Measurements from ENCODE around the gene KRT9. TPM values are rescaled to one million over a fixed set of nuclear protein-coding genes. Genes with fewer than 3 reads are reported as not detected.
A peak's percentile ranks its signal among the peaks of the same experiment; 100 is the strongest.
"Not testable (repeated sequence)": the region's sequence is repeated elsewhere in the genome, so short reads cannot be mapped to it uniquely, and the experiment has no call there.

Gene KRT9
- total RNA-seq, 8 experiments from 2014 or later, result 0.11 to 1.5 (median 0.46) TPM; not detected in 1

- Histone ChIP-seq H3K4me1 (replicated peaks in 1 of 2) (no peaks in the 10 kb centered on the region), H3K27ac (no peak overlapping the region), H3K4me3 (no peak overlapping the region)
- in situ Hi-C loops (cut with MboI; ENCODE audit: low pct_unique_long_range_greater_than_20kb in 2 of 9, low sequenced_read_pairs in 9 of 9, unreplicated experiment in 9 of 9), result no loop called here
- no peak for ATAC-seq (replicated peaks in 6 of 8)
- WGBS, 10 experiments, result 37 to 100% (median 79%) methylated on average over 1 to 2 of the region's 5 CpGs; no CpG with 5 or more reads in 5 of the 10 experiments
Measured at GRCh38 chr17:41614098-41614497, 42.2 kb upstream of the KRT9 start.

- Histone ChIP-seq H3K4me3 (no peak overlapping the region), H3K4me1 (replicated peaks in 1 of 2) (no peaks in the 10 kb centered on the region), H3K27ac (no peak overlapping the region)
- ATAC-seq (replicated peaks in 6 of 8), result no peak
- WGBS, 10 experiments, result no CpG with 5 or more reads among the region's 11 CpGs
- in situ Hi-C loops (cut with MboI; ENCODE audit: low pct_unique_long_range_greater_than_20kb in 2 of 9, low sequenced_read_pairs in 9 of 9, unreplicated experiment in 9 of 9), result no loop called here
Measured at GRCh38 chr17:41613277-41614082, 41.6 kb upstream of the KRT9 start.

DNA sequence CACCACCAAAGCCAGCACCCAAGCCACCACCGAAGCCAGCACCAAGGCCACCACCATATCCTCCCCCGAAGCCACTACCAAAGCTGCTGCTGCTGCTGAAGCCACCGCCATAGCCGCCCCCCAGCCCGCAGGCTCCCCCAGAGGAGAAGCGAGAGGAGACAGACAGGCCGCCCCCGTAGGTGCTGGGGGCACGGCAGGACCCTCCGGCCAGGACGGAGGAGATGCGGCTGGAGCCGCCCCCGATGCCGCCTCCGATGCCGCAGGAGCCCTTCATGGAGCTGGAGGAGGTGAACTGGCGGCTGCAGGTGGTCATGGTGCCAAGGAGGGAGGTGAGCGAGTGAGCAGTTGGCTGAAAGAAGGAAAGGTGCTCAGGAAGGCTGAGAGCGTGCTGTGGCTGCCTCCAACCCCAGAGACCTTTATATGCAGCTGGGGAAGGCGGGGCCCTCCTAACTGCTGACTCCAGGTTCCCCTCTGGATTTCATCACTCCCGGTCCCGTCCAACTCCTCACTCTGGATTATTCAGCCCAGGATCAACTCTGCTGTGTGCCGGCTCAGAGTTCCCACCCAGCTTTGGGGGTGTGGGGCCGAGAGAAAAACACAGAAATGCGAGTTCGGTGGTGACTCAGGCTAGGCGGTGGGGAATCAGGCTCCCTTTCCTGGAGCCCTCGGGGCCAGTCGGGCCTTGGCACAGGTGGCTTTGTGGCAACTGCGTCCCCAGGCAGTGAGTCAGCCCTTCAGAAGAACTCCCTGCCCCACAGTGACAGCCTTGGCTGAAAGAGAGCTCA is 40.7 kb upstream of the KRT9 start, which contains the start of gene KRT16:
KRT16 (minus strand) TSS at position 392 of the 785 bp plus-strand sequence; CDS start at position 313, 79 bp downstream.
- H3K27ac ChIP-seq; H3K4me3 ChIP-seq; H3K4me1 ChIP-seq (replicated peaks in 1 of 2); in situ Hi-C loops (cut with MboI; ENCODE audit: low pct_unique_long_range_greater_than_20kb in 2 of 9, low sequenced_read_pairs in 9 of 9, unreplicated experiment in 9 of 9): not testable (repeated sequence)
- peak in 6 of 8 experiments; percentile 7 to 97 (median 52) for ATAC-seq (replicated peaks in 6 of 8)
- WGBS, 10 experiments, result 21 to 60% (median 25%) methylated on average over 1 to 8 of the region's 31 CpGs; no CpG with 5 or more reads in 7 of the 10 experiments

- no peak overlapping the region for H3K27ac ChIP-seq
- WGBS, 10 experiments, result 70 to 100% (median 85%) methylated on average over 1 to 7 of the region's 25 CpGs; no CpG with 5 or more reads in 5 of the 10 experiments
Measured at GRCh38 chr17:41610965-41611640, 39.2 kb upstream of the KRT9 start.

DNA sequence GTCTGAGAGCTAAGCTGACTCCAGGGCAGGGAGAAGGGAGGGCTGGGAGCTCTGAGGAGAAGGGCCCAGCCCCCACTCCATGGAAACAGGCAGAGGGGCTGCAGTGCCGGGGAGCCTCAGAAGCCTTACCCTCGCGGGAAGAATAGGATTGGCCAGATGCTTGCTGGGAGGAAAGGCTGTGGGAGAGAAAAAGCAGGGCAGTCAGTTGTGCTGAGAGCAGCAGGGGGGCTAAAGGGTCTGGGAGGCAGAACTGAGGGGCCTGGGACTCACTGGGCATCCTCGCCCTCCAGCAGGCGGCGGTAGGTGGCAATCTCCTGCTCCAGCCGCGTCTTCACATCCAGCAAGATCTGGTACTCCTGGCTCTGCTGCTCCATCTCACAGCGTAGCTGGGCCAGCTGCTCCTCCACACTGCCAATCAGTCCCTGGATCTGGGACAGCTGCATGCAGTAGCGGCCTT is 38.2 kb upstream of the KRT9 start:
- in situ Hi-C loops (cut with MboI; ENCODE audit: low pct_unique_long_range_greater_than_20kb in 2 of 9, low sequenced_read_pairs in 9 of 9, unreplicated experiment in 9 of 9); H3K4me3 ChIP-seq; H3K27ac ChIP-seq; H3K4me1 ChIP-seq (replicated peaks in 1 of 2): not testable (repeated sequence)
- 12 to 45% methylated on average over 2 to 3 of the region's 10 CpGs; no CpG with 5 or more reads in 8 of the 10 experiments for WGBS, 10 experiments
- peak in 6 of 8 experiments; percentile 38 to 72 (median 62) for ATAC-seq (replicated peaks in 6 of 8)

More at GRCh38 chr17:41610965-41611640, 39.2 kb upstream of the KRT9 start:
- ATAC-seq (replicated peaks in 6 of 8), result no peak
- in situ Hi-C loops (cut with MboI; ENCODE audit: low pct_unique_long_range_greater_than_20kb in 2 of 9, low sequenced_read_pairs in 9 of 9, unreplicated experiment in 9 of 9), result no loop called here
- no peaks in the 10 kb centered on the region for H3K4me1 ChIP-seq (replicated peaks in 1 of 2)
- no peak overlapping the region for H3K4me3 ChIP-seq

DNA sequence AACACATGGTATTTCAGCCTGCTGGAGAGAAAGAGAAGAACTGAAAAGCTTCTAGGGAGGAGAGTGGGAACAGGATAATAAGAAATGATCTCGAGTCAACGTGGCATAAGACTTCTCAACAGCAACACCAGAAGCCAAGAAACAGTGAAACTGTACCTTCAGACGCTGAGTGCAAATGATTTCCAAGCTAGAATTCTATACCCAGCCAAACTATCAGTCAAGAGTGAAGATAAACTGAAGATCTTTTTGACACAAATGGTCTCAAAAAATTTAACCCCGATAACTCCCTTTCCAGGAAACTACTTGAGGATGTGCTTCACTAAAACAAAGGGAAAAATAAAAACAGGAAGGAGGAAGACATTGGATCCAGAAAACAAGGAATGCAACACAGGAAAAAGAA is 35.1 kb upstream of the KRT9 start:
- H3K27ac ChIP-seq; ATAC-seq (replicated peaks in 6 of 8); in situ Hi-C loops (cut with MboI; ENCODE audit: low pct_unique_long_range_greater_than_20kb in 2 of 9, low sequenced_read_pairs in 9 of 9, unreplicated experiment in 9 of 9); H3K4me3 ChIP-seq; H3K4me1 ChIP-seq (replicated peaks in 1 of 2): not testable (repeated sequence)
- WGBS, 10 experiments, result 32 to 97% (median 68%) methylated on average over 1 to 4 of the region's 4 CpGs; no CpG with 5 or more reads in 3 of the 10 experiments

DNA sequence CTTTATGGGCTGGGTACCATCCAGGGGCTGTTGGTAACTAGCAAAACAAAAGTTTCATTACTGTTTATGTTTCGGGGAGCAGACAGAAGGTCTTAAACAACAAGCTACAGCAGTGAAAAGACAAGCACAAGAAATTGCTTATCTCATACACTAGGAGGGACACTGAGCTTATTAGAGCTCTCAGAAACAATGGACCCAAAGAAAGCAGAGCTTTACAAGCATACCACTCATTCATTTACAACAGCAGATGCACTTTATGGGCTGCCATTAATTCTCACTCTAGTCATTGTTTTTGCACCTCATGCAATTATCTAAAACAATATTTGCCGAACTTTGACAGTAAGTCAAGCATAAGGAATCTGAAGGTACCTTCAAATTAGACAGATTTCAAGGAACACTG is 30.7 kb upstream of the KRT9 start:
- ATAC-seq (replicated peaks in 6 of 8), result peak in 1 of 8 experiments; percentile 47
- Histone ChIP-seq H3K4me1 (replicated peaks in 1 of 2) (peaks cover 2 to 10% of the 10 kb centered on the region in 2 donors), H3K4me3 (no peak overlapping the region), H3K27ac (no peak overlapping the region)
- in situ Hi-C loops (cut with MboI; ENCODE audit: low pct_unique_long_range_greater_than_20kb in 2 of 9, low sequenced_read_pairs in 9 of 9, unreplicated experiment in 9 of 9), result no loop called here
- WGBS, 10 experiments, result 0 to 83% (median 75%) methylated on average over 1 to 2 of the region's 2 CpGs; no CpG with 5 or more reads in 2 of the 10 experiments

DNA sequence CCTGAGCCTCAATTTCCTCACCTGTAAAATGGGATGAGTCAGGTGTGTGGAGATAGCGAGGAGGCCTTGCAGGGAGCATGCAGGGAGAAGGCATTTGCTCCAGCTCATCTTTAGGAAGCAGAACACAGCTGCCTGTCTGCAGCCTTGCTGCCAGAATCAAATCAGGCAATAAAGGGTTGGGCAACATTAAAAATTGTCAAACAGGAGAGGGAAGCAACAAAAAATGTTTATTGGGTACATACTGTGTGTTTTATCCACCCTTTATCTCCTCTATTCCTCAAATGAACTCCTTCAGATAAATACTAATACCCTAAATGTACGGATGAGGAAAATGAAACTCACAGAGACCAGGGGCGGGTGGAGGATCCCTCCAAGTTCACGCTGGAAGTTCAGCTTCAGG is 28.5 kb upstream of the KRT9 start:
- in situ Hi-C loops (cut with MboI; ENCODE audit: low pct_unique_long_range_greater_than_20kb in 2 of 9, low sequenced_read_pairs in 9 of 9, unreplicated experiment in 9 of 9), result no loop called here
- 6 to 83% (median 43%) methylated on average over 1 to 4 of the region's 4 CpGs; no CpG with 5 or more reads in 2 of the 10 experiments for WGBS, 10 experiments
- no peak overlapping the region for H3K4me3 ChIP-seq

DNA sequence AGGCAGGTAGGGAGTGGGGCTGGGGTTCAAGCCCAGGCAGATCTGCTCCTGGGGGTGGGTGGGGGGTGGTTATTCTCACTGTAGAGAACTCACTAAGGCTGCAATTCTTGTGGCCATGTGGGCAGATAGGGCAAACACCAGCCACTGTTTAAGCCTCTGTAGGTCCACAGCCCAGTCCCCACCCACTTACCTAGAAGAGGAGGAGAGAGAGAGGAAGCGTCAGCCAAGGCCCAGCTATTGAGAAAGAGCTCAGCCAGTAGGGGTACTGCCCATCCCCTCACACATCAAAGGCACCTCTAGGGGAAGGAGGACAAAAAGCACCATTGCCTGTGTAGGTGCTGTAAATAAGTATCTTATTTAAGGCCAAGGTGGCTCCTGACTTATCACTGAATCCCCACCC is 27.8 kb upstream of the KRT9 start:
- Histone ChIP-seq H3K4me3 (no peak overlapping the region), H3K27ac (no peak overlapping the region), H3K4me1 (replicated peaks in 1 of 2) (peaks cover 2 to 10% of the 10 kb centered on the region in 2 donors)
- in situ Hi-C loops (cut with MboI; ENCODE audit: low pct_unique_long_range_greater_than_20kb in 2 of 9, low sequenced_read_pairs in 9 of 9, unreplicated experiment in 9 of 9), result no loop called here
- no peak for ATAC-seq (replicated peaks in 6 of 8)
- WGBS, 10 experiments, result 38% methylated on average over 1 of the region's 1 CpG; no CpG with 5 or more reads in 9 of the 10 experiments

More for the DNA sequence above, 28.5 kb upstream of the KRT9 start:
- Histone ChIP-seq H3K27ac (no peak overlapping the region), H3K4me1 (replicated peaks in 1 of 2) (peaks cover 2 to 10% of the 10 kb centered on the region in 2 donors)
- ATAC-seq (replicated peaks in 6 of 8), result no peak

GRCh38 chr17:41595585-41595984 is 23.7 kb upstream of the KRT9 start:
- H3K4me3 ChIP-seq, result no peak overlapping the region
- no peak overlapping the region for H3K27ac ChIP-seq
- ATAC-seq (replicated peaks in 6 of 8), result no peak
- H3K4me1 ChIP-seq (replicated peaks in 1 of 2), result peaks cover 3 to 8% of the 10 kb centered on the region in 2 donors
- 32 to 100% (median 61%) methylated on average over 1 to 5 of the region's 8 CpGs; no CpG with 5 or more reads in 3 of the 10 experiments for WGBS, 10 experiments
- in situ Hi-C loops (cut with MboI; ENCODE audit: low pct_unique_long_range_greater_than_20kb in 2 of 9, low sequenced_read_pairs in 9 of 9, unreplicated experiment in 9 of 9), result no loop called here

DNA sequence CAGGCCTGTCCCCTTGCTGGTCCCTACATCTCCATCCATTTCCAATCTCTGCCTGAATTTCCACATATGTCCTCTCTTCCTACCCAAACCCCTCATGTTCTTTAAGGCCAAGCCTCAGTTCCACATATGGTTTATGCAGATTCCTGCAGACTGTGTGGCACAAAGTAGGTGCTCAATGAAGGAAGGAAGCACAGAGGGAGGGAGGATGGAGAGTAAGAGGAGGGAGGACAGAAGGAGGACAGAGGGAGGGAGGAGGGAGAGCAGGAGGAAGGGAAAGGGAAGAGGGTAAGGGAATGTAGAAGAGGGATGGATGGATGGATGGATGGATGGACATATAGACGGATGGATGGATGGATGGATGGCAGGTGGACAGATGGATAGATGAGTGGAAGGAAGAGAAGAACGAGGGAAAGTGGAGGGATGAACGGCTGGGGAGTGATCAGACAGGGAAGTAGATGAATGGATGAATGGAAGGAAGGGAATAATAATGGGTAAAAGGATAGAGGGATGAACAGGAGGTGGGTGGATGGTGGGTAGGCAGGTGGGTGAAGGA is 22.6 kb upstream of the KRT9 start:
- H3K4me3 ChIP-seq, result no peak overlapping the region
- no peak overlapping the region for H3K27ac ChIP-seq
- H3K4me1 ChIP-seq (replicated peaks in 1 of 2), result peaks cover 3 to 8% of the 10 kb centered on the region in 2 donors
- 0 to 72% (median 25%) methylated on average over 2 to 3 of the region's 3 CpGs; no CpG with 5 or more reads in 1 of the 10 experiments for WGBS, 10 experiments
- no peak for ATAC-seq (replicated peaks in 6 of 8)
- in situ Hi-C loops (cut with MboI; ENCODE audit: low pct_unique_long_range_greater_than_20kb in 2 of 9, low sequenced_read_pairs in 9 of 9, unreplicated experiment in 9 of 9), result no loop called here

DNA sequence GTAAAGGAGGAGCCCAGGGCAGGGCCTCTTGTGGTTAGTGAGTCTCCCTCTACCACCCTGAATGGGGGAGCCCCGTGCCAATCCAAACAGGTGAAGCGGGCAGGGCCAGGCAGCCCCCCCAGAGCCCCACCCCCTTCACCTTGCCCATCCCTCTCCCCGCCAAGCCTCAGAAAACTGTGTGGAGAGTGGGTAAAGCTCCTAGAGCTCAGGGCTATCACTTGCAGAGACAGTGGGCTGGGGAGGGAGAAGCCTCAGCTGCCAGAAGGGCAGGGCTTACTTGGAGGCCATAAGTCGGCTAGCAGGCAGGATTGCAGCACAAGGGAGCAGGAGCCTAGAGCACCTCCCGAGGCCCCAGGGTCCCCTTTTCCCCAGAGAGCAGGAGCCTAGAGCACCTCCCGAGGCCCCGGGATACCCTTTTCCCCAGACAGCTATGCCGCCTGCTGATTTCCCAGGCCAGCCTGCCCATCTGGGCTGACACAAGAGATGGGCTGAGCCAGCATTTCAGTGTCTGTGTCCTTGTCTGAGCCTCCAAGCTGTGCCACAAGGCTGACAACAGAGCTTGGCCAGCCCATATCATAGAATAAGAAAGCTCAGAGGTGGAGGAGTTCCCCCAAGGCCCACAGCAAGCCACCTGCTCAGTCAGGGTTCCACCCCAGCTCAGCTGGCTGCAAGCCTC is 21.6 kb upstream of the KRT9 start:
- Histone ChIP-seq H3K27ac (no peak overlapping the region), H3K4me3 (no peak overlapping the region), H3K4me1 (replicated peaks in 1 of 2) (peaks cover 3 to 8% of the 10 kb centered on the region in 2 donors)
- 20% methylated on average over 1 of the region's 8 CpGs; no CpG with 5 or more reads in 9 of the 10 experiments for WGBS, 10 experiments
- peak in 4 of 8 experiments; percentile 39 to 77 (median 54) for ATAC-seq (replicated peaks in 6 of 8)
- in situ Hi-C loops (cut with MboI; ENCODE audit: low pct_unique_long_range_greater_than_20kb in 2 of 9, low sequenced_read_pairs in 9 of 9, unreplicated experiment in 9 of 9), result no loop called here

Measured in motor neuron (in vitro differentiated cells).